HG03135 (cell line): ENCODE measurements around the gene USP33.
"Not testable (repeated sequence)": the region's sequence is repeated elsewhere in the genome, so short reads cannot be mapped to it uniquely, and the experiment has no call there.

ENCODE experiments used
- ATAC-seq: cut with Tn5 transposase; IDR thresholded peaks from one replicate; pipeline ENCODE4 v1.9.1; 2021; ENCODE audit warnings: mild to moderate bottlenecking, moderate library complexity; ENCODE audit not compliant: unreplicated experiment

Gene USP33

GRCh38 chr1:77759071-77760028 is at the start of gene USP33:
TSS of gene USP33 (minus strand) at chr1:77759852. CDS start at chr1:77741697, 18,155 bp downstream.
- peak; percentile 96 for ATAC-seq

- no peak for ATAC-seq
Measured at GRCh38 chr1:77803371-77803770, 43.7 kb upstream of the USP33 start.

DNA sequence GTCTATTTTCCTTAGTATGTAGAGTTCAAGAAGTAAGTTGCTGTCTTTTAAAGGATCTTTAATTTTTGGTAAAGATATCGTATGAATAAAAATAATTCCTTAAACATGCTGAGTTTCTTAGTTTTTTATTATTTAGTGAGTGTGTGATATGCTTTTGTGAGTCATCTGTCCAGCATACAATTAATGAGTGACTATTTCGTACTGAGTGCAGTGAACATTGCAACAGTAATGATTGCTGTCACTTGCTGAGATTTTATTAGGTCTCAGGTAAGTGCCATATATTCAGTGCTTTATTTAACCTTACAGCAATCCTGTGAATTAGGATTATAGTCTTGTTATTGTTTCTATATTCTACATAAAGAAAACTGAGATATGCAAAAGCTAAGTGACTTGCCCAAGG is 42.4 kb upstream of the USP33 start:
- no peak for ATAC-seq

DNA sequence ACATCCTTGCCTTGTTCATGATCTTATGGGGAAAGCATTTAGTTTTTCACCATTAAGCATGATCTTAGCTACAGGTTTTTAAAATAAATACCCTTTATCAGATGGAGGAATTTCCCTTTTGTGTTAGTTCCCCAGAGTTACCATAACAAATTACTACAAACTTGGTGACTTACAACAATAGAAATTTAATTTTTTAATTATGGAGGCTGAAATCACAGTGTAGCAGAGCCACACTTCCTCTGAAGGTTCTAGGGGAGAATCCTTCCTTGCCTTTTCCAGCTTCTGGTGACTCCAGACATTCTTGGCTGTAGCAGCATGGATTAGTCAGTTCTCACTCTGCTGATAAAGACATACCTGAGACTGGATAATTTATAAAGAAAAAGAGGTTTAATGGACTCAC is 38.3 kb upstream of the USP33 start:
- no peak for ATAC-seq

GRCh38 chr1:77796695-77797405 is 37.2 kb upstream of the USP33 start:
- no peak for ATAC-seq

DNA sequence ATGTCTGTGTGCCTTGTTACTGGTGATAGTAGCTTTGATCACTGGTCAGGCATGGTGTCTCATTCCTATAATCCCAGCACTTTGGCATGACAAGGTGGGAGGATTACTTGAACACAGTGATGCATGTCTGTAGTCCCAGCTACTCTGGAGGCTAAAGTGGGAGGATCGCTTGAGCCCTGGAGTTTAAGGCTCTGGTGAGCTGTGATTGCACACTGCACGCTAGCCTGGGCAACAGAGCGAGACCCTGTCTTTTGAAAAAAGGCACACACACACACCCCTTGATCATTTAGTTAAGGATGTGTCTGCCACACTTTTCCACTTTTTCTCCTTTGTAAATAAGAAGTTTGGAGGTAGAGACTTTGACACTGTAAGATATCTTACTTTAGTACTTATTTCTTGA is 34.9 kb upstream of the USP33 start:
- ATAC-seq, result no peak

DNA sequence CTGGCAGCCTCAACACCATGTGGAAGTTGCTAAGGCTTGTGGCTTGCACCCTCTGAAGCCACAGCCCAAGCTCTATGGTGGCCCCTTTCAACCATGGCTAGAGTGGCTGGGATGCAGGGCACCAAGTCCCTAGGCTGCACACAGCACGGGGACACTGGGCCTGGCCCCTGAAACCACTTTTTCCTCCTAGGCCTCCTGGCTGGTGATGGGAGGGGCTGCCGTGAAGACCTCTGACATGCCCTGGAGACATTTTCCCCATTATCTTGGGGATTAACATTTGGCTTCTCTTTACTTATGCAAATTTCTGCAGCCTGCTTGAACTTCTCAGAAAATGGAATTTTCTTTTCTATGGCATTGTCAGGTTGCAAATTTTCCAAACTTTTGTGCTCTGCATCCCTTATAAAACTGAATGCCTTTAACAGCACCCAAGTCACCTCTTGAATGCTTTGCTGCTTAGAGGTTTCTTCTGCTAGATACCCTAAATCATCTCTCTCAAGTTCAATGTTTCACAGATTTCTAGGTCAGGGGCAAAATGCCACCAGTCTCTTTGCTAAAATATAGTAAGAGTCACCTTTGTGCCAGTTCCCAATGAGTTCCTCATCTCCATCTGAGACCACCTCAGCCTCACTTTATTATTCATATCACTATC is 26.6 kb upstream of the USP33 start:
- ATAC-seq, result not testable (repeated sequence)

- ATAC-seq, result no peak
Measured at GRCh38 chr1:77783141-77783540, 23.5 kb upstream of the USP33 start.

- no peak for ATAC-seq
Measured at GRCh38 chr1:77781683-77782082, 22.0 kb upstream of the USP33 start.

DNA sequence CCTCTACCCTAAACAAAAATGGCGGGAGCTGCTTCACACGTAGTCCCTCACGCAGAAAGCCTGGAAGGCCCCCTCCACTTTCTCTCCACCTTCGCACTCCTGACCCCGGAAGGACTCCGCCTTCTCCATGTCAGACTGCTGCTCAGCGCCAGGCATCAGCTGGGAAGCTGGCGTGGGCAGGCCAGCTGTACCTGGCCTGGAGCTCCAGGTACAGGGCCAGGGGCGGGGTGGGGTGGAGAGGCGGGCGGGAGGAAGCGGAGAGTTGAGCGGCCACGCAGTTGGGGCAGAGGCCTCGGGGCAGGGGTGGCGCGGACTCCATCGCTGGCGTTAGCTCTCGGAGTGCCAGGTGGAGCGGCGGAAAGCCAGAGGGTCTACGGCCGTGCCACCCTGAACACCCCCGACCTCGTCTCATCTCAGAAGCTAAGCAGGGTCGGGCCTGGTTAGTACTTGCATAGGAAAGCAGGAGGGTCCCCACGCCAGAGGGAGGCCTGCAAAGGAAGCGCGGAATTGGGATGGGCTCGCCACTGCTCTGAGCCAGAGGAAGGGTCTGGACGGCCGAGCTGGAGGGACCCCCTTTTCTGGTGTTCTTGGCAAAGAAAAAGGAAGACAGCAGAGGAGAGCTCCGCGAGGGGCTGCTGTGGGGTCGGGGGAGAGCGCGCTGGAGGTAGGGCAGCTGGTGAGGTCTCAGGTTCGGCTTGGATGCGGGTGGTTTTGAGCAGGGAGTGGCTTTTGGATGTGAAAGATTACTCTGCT is 20.1 kb upstream of the USP33 start, which contains the start of gene MIGA1:
Gene MIGA1, plus strand, starts transcription at position 121 of the 753 bp plus-strand sequence. CDS start 3,604 bp downstream, outside the sequence.
- ATAC-seq, result peak; percentile 90

DNA sequence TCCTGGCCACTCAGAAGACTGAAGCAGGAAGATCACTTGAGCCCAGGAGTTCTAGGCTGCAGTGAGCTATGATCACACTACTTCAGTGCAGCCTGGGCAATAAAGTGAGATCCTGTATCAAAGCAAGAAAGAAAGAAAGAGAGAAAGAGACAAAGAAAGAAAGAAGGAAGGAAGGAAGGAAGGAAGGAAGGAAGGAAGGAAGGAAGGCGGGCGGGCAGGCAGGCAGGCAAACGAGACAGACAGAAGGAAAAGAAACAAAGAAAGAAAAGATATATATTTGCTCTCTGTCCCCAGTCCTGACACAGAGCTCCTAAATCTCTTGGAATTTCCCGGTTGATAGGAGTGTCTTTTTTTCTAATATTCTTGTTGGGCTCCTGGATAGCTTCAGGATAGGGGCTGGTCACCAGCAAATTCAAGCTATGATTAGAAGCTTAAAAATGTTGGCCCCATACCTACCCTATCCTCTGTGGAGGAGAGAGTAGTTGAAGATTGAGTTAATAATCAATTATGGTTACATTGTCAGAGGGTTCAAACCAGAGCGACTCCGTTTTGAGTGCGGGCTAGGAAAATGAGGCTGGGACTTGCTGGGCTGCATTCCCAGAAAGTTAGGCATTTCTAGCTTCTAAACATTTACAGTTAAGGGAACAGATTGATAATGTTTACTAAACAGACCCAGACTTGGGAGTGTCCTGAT is 16.5 kb upstream of the USP33 start:
- no peak for ATAC-seq

GRCh38 chr1:77768006-77768405 is 8.4 kb upstream of the USP33 start:
- ATAC-seq, result no peak

GRCh38 chr1:77762072-77762476 is 2.4 kb upstream of the USP33 start:
- ATAC-seq, result no peak

DNA sequence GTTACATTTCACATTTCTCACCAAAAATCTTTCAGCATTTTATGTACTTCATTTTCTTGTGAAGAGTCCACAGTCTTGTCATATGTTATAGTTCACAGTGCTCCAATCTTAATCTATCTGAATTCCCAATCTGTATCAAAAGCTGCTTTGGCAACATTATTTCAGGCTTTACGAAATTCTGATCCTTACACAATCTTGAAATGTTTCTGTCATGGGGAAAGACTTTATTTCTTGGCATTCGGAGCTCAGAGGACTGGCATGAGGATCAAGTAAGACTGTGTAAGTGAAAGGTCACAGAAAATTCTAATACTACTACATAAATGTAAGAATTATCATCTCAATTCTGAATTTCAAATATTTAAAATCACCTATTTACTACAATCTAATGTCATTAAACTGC is 2.0 kb downstream of the USP33 start:
- ATAC-seq, result no peak

- ATAC-seq, result no peak
Measured at GRCh38 chr1:77757066-77757584, 2.5 kb downstream of the USP33 start.

DNA sequence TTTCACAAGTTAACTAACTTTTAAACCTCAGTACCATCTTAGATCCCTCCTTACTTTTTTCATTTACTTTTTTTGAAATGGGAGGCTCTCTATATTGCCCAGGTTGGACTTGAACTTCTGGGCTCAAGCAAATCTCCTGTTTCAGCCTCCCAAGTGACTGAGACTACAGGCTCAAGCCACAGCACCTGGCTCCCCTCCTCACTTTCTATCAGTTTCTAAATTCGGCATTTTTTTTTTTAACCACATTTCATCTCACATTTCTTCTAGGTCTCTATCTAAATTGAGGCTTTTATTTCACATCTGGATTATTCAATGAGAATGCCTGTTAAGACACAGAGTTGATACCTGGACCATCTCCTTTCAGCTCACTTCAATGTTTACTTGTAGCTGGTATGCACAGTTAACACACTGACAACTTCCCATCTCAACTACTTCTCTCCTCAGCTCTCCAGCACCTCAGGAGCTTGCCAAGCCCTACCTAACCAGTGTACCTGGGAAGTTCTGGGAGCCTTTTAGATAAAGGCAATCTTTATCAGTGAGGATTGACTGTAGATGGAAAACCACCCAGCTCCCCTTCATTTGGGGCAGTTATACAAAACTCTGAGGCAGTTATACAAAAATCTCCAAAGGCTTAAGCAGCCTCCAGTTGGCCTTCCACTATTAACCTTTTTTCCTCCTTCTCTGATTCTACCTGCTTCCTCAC is 3.4 kb downstream of the USP33 start:
- ATAC-seq, result no peak

GRCh38 chr1:77749489-77749888 is 10.2 kb downstream of the USP33 start:
- not testable (repeated sequence) for ATAC-seq

- ATAC-seq, result no peak
Measured at GRCh38 chr1:77744576-77744975, 15.1 kb downstream of the USP33 start.

DNA sequence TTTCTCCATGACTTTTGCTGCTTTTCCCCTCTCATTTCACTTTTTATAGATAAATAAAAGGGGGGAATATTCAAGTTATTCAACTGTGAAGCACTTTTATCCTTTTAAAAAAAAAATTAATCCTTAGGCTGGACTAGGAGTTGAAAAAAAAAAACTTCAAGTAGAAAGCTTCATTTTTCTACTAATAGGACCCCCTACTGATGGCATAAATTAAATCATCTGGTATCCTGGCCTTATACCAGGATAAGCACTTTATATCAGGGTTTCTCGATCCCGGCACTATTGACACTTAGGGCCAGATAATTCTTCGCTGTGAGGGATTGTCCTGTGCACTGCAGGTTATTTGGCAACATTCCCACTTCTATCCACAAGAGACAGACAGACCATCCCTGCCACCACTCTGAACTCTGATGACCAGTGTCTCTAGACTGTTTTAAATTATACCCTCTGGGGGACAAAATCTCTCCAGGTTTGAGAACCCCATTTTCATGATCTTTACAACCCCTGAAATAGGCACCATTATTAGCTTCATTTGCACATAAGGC is 17.6 kb downstream of the USP33 start:
- no peak for ATAC-seq
